A673 (cell line): ENCODE data around the gene IL25.

Experiments
- EZH2 ChIP-seq: fragments of 200-600 bp; sonication (generic); IDR thresholded peaks from 2 replicates; pipeline ENCODE4 v1.6.1; 2017; ENCODE audit warnings: borderline replicate concordance, low read depth, mild to moderate bottlenecking, mixed read lengths, antibody characterized with exemption, low read length; ENCODE audit not compliant: poor library complexity, severe bottlenecking
- TF ChIP-seq, protein P1 (sequence below): fragments of 300-800, 200-600 bp; sonication (generic); conservative IDR thresholded peaks from 2 replicates; pipeline ENCODE4 v1.5.1; 2017; ENCODE audit warnings: low read depth, mild to moderate bottlenecking, antibody characterized with exemption, low read length, moderate library complexity, mixed read lengths

DNA sequence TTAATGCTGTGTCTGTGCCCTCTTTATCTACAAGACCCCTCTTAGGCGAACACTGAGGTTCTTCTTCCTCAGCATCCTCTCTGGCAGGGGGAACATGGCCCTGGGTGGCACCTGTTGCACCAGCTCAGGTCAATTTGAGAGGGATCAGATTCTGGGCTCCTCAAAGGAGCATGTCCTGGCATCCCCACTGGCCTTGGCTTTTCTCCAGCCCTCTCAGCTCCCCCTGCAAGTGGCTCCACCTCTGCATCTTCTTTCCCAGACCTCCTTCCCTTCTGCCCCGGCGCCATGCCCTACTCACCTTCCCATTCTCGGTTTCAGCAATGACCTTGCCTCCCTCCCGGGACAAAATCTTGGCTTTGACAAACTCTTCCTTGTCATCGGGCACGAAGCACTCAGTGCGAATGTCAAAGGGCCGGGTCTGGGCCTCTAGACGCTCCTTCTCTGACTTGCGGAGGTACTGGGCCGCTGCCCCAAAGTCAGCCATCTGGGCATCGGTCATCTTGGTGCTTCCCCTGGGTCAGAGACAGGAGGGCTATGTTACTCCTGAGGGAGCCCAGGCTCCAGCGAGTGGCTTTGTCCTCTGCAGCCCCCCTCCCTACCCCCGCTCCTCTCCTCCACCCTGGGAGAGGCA is 34.2 kb downstream of the IL25 start:
- TF ChIP-seq, protein P1, sequence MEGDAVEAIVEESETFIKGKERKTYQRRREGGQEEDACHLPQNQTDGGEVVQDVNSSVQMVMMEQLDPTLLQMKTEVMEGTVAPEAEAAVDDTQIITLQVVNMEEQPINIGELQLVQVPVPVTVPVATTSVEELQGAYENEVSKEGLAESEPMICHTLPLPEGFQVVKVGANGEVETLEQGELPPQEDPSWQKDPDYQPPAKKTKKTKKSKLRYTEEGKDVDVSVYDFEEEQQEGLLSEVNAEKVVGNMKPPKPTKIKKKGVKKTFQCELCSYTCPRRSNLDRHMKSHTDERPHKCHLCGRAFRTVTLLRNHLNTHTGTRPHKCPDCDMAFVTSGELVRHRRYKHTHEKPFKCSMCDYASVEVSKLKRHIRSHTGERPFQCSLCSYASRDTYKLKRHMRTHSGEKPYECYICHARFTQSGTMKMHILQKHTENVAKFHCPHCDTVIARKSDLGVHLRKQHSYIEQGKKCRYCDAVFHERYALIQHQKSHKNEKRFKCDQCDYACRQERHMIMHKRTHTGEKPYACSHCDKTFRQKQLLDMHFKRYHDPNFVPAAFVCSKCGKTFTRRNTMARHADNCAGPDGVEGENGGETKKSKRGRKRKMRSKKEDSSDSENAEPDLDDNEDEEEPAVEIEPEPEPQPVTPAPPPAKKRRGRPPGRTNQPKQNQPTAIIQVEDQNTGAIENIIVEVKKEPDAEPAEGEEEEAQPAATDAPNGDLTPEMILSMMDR: no peak
- TF ChIP-seq EZH2: no peak
